IMR-90 (cell line): ENCODE measurements around the gene SYNE1. TPM values are rescaled to one million over a fixed set of nuclear protein-coding genes. Genes with fewer than 3 reads are reported as not detected.

Experiments
- ATAC-seq: fragments of 200-7000 bp; cut with Tn5 transposase; 2 replicates; pipeline ENCODE4 v1.9.1; 2020; ENCODE audit warnings: low read depth, mild to moderate bottlenecking, moderate library complexity
- BruUV-seq: library from RNA; stranded (reverse); fragments of 400-500 nt; replicated peaks from 2 replicates; lab custom pipeline; 2021; lab: Mats Ljungman, UMichigan
- CTCF ChIA-PET: fragments of 300-600 bp; formaldehyde crosslinking; extraction: SDS; loops from one replicate; lab custom pipeline; 2021; ENCODE audit warnings: antibody characterized with exemption; lab: Yijun Ruan, JAX
- POLR2A ChIA-PET: fragments of 300-600 bp; sonication (Branson Sonifier 250); formaldehyde crosslinking; loops from one replicate; lab custom pipeline; 2022; ENCODE audit warnings: antibody characterized with exemption; ENCODE audit not compliant: unreplicated experiment; lab: Charles Lee
- DNase-seq: peaks from one replicate; pipeline ENCODE4 v3.0.0; 2013
- H2AFZ ChIP-seq: replicated peaks from 2 replicates; pipeline ENCODE3; 2013; ENCODE audit warnings: low read length, mild to moderate bottlenecking; ENCODE audit not compliant: poor library complexity
- H2AK5ac ChIP-seq: 2 replicates; pipeline ENCODE4 v1.6.1; 2013; ENCODE audit warnings: low read depth, low read length, inconsistent platforms
- H2AK9ac ChIP-seq: replicated peaks from 2 replicates; pipeline ENCODE3; 2013; ENCODE audit warnings: mild to moderate bottlenecking, low read depth, low read length, moderate library complexity; ENCODE audit not compliant: poor library complexity
- H2BK120ac ChIP-seq: 2 replicates; pipeline ENCODE4 v1.6.1; 2013; ENCODE audit warnings: low read depth, low read length, inconsistent platforms
- H2BK15ac ChIP-seq: 3 replicates; pipeline ENCODE4 v1.6.1; 2013; ENCODE audit warnings: low read depth, low read length, inconsistent platforms
- H2BK20ac ChIP-seq: 2 replicates; pipeline ENCODE4 v1.6.1; 2013; ENCODE audit warnings: low read depth, mild to moderate bottlenecking, inconsistent platforms, low read length, moderate library complexity
- H2BK5ac ChIP-seq: 2 replicates; pipeline ENCODE4 v1.6.1; 2013; ENCODE audit warnings: mild to moderate bottlenecking, low read depth, low read length, inconsistent platforms; ENCODE audit not compliant: poor library complexity, severe bottlenecking
- H3K14ac ChIP-seq: replicated peaks from 2 replicates; pipeline ENCODE4 v1.6.1; 2013; ENCODE audit warnings: low read depth, low read length, inconsistent platforms
- H3K18ac ChIP-seq: 2 replicates; pipeline ENCODE4 v1.6.1; 2013; ENCODE audit warnings: low read depth, low read length, control low read depth
- H3K23ac ChIP-seq: 2 replicates; pipeline ENCODE4 v1.6.1; 2013; ENCODE audit warnings: low read depth, low read length, inconsistent platforms
- H3K27ac ChIP-seq: 2 replicates; pipeline ENCODE4 v1.5.1; 2013; ENCODE audit warnings: mild to moderate bottlenecking, control low read depth, low read length; ENCODE audit not compliant: insufficient read depth
- H3K27me3 ChIP-seq: 2 replicates; pipeline ENCODE4 v1.6.1; 2013; ENCODE audit warnings: low read length; ENCODE audit not compliant: control insufficient read depth, insufficient read depth
- H3K36me3 ChIP-seq: 2 replicates; pipeline ENCODE4 v1.6.1; 2013; ENCODE audit warnings: low read length, mixed read lengths; ENCODE audit not compliant: control insufficient read depth, insufficient read depth
- H3K4ac ChIP-seq: 2 replicates; pipeline ENCODE4 v1.6.1; 2013; ENCODE audit warnings: low read depth, low read length, inconsistent platforms
- H3K4me1 ChIP-seq: 2 replicates; pipeline ENCODE4 v1.6.1; 2013; ENCODE audit warnings: low read length, mixed read lengths; ENCODE audit not compliant: control insufficient read depth, insufficient read depth
- H3K4me2 ChIP-seq: 2 replicates; pipeline ENCODE4 v1.6.1; 2013; ENCODE audit warnings: low read depth, mild to moderate bottlenecking, control low read depth, low read length, moderate library complexity
- H3K4me3 ChIP-seq: 2 replicates; pipeline ENCODE4 v1.5.1; 2013; ENCODE audit warnings: low read depth, mild to moderate bottlenecking, control low read depth, low read length, moderate library complexity; ENCODE audit not compliant: insufficient read depth
- H3K56ac ChIP-seq: 2 replicates; pipeline ENCODE4 v1.6.1; 2013; ENCODE audit warnings: low read length, inconsistent platforms; ENCODE audit not compliant: insufficient read depth; ENCODE audit errors: extremely low read depth
- H3K79me1 ChIP-seq, 2 experiments: 2 replicates each; pipeline ENCODE4 v1.6.1; 2013; ENCODE audit warnings: low read length in 2 of 2, inconsistent platforms in 1 of 2, low read depth in 1 of 2
- H3K9ac ChIP-seq: 2 replicates; pipeline ENCODE4 v1.6.1; 2013; ENCODE audit warnings: low read depth, low read length, control low read depth
- H3K9me1 ChIP-seq: 2 replicates; pipeline ENCODE4 v1.6.1; 2013; ENCODE audit warnings: low read length, inconsistent platforms; ENCODE audit not compliant: insufficient read depth
- H3K9me3 ChIP-seq: 2 replicates; pipeline ENCODE4 v1.6.1; 2013; ENCODE audit warnings: low read length; ENCODE audit not compliant: control insufficient read depth, insufficient read depth
- H4K20me1 ChIP-seq: 2 replicates; pipeline ENCODE4 v1.6.1; 2013; ENCODE audit warnings: low read length, inconsistent platforms; ENCODE audit not compliant: insufficient read depth
- H4K5ac ChIP-seq: 2 replicates; pipeline ENCODE4 v1.6.1; 2013; ENCODE audit warnings: mild to moderate bottlenecking, low read depth, low read length, control low read depth
- H4K8ac ChIP-seq, 2 experiments: 2 replicates each; pipeline ENCODE4 v1.6.1; 2013; ENCODE audit warnings: low read depth in 2 of 2, low read length in 2 of 2, control low read depth in 1 of 2, inconsistent platforms in 1 of 2
- H4K91ac ChIP-seq: 2 replicates; pipeline ENCODE4 v1.6.1; 2013; ENCODE audit warnings: low read depth, low read length, inconsistent platforms; ENCODE audit not compliant: insufficient read depth
- BHLHE40 ChIP-seq: fragments of 150-350 bp; IDR thresholded peaks from 2 replicates; pipeline ENCODE4 v1.6.1; 2016; ENCODE audit warnings: mild to moderate bottlenecking, low read depth, low read length
- CEBPB ChIP-seq: IDR thresholded peaks from 2 replicates; pipeline ENCODE4 v1.6.1; 2012; ENCODE audit warnings: low read depth, low read length, improper control_type of control experiment
- CHD1 ChIP-seq: IDR thresholded peaks from 2 replicates; pipeline ENCODE4 v1.6.1; 2012; ENCODE audit warnings: low read depth, low read length, improper control_type of control experiment
- FOS ChIP-seq: fragments of 150-350 bp; IDR thresholded peaks from 2 replicates; pipeline ENCODE4 v1.6.1; 2016; ENCODE audit warnings: low read depth, low read length
- MAFK ChIP-seq: IDR thresholded peaks from 2 replicates; pipeline ENCODE4 v1.6.1; 2012; ENCODE audit warnings: low read depth, low read length, improper control_type of control experiment
- MAZ ChIP-seq: IDR thresholded peaks from 2 replicates; pipeline ENCODE4 v1.6.1; 2012; ENCODE audit warnings: low read depth, mild to moderate bottlenecking, low read length, improper control_type of control experiment, moderate library complexity, borderline replicate concordance
- MXI1 ChIP-seq: IDR thresholded peaks from 2 replicates; pipeline ENCODE4 v1.6.1; 2012; ENCODE audit warnings: low read depth, mild to moderate bottlenecking, low read length, moderate library complexity, borderline replicate concordance
- NFE2L2 ChIP-seq: fragments of 150-350 bp; IDR thresholded peaks from 2 replicates; pipeline ENCODE4 v1.6.1; 2016; ENCODE audit warnings: low read depth, mild to moderate bottlenecking, low read length
- POLR2A ChIP-seq: IDR thresholded peaks from 2 replicates; pipeline ENCODE4 v1.6.1; 2012; ENCODE audit warnings: mild to moderate bottlenecking, low read depth, low read length
- RAD21 ChIP-seq: IDR thresholded peaks from 2 replicates; pipeline ENCODE4 v1.6.1; 2012; ENCODE audit warnings: low read length, improper control_type of control experiment
- RCOR1 ChIP-seq: IDR thresholded peaks from 2 replicates; pipeline ENCODE4 v1.6.1; 2012; ENCODE audit warnings: mild to moderate bottlenecking, low read length, improper control_type of control experiment; ENCODE audit not compliant: insufficient replicate concordance
- RFX5 ChIP-seq: IDR thresholded peaks from 2 replicates; pipeline ENCODE4 v1.8.0; 2012; ENCODE audit warnings: low read depth, mild to moderate bottlenecking, low read length, moderate library complexity
- SMC3 ChIP-seq: fragments of 150-350 bp; IDR thresholded peaks from 2 replicates; pipeline ENCODE4 v1.6.1; 2016; ENCODE audit warnings: low read depth, mild to moderate bottlenecking, antibody characterized with exemption, low read length, moderate library complexity
- WGBS, 2 experiments: methylation state at CpG; one replicate each; pipeline versions ENCODE4 v1.1.5 to v1.1.7; 2013; ENCODE audit warnings: missing lambda C conversion rate in 2 of 2; ENCODE audit not compliant: insufficient read length in 1 of 2; ENCODE audit errors: extremely low coverage in 2 of 2; 5-methylcytosine and 5-hydroxymethylcytosine counted together
- dilution Hi-C: fragments of 300-500 bp; cut with HindIII; formaldehyde crosslinking; loops from one replicate; pipeline ENCODE4 v1.14.3; 2018; ENCODE audit warnings: low sequenced_read_pairs; ENCODE audit not compliant: unreplicated experiment
- in situ Hi-C: fragments of 300-500 bp; cut with MboI; formaldehyde crosslinking; loops from 3 replicates; pipeline ENCODE4 v1.14.3; 2019; ENCODE audit warnings: low sequenced_read_pairs, inconsistent platforms, mixed read lengths
- intact Hi-C: fragments of 100-400 bp; cut with micrococcal nuclease; formaldehyde crosslinking; loops from 2 replicates; pipeline ENCODE4 v1.10.0; 2022
- polyA plus RNA-seq, 3 experiments: library from polyadenylated mRNA; depleted of rRNA; stranded (reverse); fragments of >200 nt; gene quantifications; 2 replicates each; pipeline ENCODE4 v1.2.3, GENCODE V29; 2012; ENCODE audit warnings: low replicate concordance in 1 of 3
- total RNA-seq: library from RNA; depleted of rRNA; stranded (reverse); fragments of >200 nt; gene quantifications from 2 replicates; pipeline ENCODE4 v1.2.3, GENCODE V29; 2012
- TF ChIP-seq, protein P1 (sequence below): conservative IDR thresholded peaks from 2 replicates; pipeline ENCODE4 v1.5.1; 2012; ENCODE audit warnings: mild to moderate bottlenecking, low read depth, low read length, improper control_type of control experiment
- TF ChIP-seq, protein P2 (sequence below): fragments of 150-350 bp; IDR thresholded peaks from 2 replicates; pipeline ENCODE4 v1.6.1; 2017; ENCODE audit warnings: mild to moderate bottlenecking, antibody characterized with exemption, low read length, low read depth
- TF ChIP-seq, protein P3 (sequence below): fragments of 150-350 bp; IDR thresholded peaks from 2 replicates; pipeline ENCODE4 v1.6.1; 2016; ENCODE audit warnings: low read depth, mild to moderate bottlenecking, low read length, moderate library complexity, borderline replicate concordance

The SYNE1 gene
- total and polyA plus RNA-seq, 2 of the 4 experiments (the other 2 are of a cell fraction): 34.1 to 159 TPM

DNA sequence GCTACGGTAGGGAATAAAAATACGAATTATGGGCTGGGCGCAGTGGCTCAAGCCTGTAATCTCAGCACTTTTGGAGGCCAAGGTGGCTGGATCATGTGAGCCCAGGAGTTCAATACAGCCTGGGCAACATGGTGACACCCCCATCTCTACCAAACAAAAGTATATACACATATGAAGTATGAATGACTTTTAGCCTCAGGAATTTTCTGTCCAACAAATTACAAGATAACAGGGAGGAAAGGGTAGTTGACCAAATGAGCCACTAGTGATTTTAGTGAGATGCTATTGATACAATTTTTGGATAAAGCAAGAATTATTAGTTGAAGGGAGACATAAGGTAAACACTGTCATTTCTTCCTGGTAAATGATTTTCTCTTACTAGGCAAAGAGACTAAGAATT, 328.2 kb downstream of the SYNE1 start:
- no peak overlapping the region for H4K5ac ChIP-seq
- H3K9me3 ChIP-seq: no peaks in the 10 kb centered on the region
- H3K36me3 ChIP-seq: peaks cover 22% of the 10 kb centered on the region
- H3K56ac ChIP-seq: no peak overlapping the region
- H4K8ac ChIP-seq: no peak overlapping the region
- H3K9me1 ChIP-seq: 0 out of 2 replicates have a peak, but pooled peaks cover 3% of the 10 kb centered on the region
- H2BK15ac ChIP-seq: no peak overlapping the region
- H2AFZ ChIP-seq: no peak overlapping the region
- H2BK5ac ChIP-seq: no peak overlapping the region
- H3K27ac ChIP-seq: no peak overlapping the region
- BruUV-seq: no TSS peak
- H3K4me3 ChIP-seq: no peak overlapping the region
- no peak overlapping the region for H2BK120ac ChIP-seq
- in situ Hi-C loops (no loop called here), dilution Hi-C loops (no loop called here), intact Hi-C loops (loop anchor here (10.0 kb wide), 1 partner anchor 366 kb away; no protein-coding TSS in a partner anchor)
- H4K20me1 ChIP-seq: no peaks in the 10 kb centered on the region
- H4K91ac ChIP-seq: no peak overlapping the region
- no peak overlapping the region for H3K18ac ChIP-seq
- no peak overlapping the region for H3K9ac ChIP-seq
- no peak overlapping the region for H2AK9ac ChIP-seq
- ATAC-seq (no peak), DNase-seq (no peak)
- H3K27me3 ChIP-seq: no peaks in the 10 kb centered on the region
- no peak overlapping the region for H3K14ac ChIP-seq
- WGBS, 2 experiments: no CpG with 5 or more reads among the region's 3 CpGs
- no peak overlapping the region for H3K23ac ChIP-seq
- H3K79me1 ChIP-seq: peaks cover 6 to 14% of the 10 kb centered on the region in 2 experiments; a peak in 2 of 4 replicates
- peaks cover 7% of the 10 kb centered on the region; the same call in 1 of the 2 replicates for H3K4me1 ChIP-seq
- no peak overlapping the region for H3K4ac ChIP-seq
- TF ChIP-seq, protein P1, sequence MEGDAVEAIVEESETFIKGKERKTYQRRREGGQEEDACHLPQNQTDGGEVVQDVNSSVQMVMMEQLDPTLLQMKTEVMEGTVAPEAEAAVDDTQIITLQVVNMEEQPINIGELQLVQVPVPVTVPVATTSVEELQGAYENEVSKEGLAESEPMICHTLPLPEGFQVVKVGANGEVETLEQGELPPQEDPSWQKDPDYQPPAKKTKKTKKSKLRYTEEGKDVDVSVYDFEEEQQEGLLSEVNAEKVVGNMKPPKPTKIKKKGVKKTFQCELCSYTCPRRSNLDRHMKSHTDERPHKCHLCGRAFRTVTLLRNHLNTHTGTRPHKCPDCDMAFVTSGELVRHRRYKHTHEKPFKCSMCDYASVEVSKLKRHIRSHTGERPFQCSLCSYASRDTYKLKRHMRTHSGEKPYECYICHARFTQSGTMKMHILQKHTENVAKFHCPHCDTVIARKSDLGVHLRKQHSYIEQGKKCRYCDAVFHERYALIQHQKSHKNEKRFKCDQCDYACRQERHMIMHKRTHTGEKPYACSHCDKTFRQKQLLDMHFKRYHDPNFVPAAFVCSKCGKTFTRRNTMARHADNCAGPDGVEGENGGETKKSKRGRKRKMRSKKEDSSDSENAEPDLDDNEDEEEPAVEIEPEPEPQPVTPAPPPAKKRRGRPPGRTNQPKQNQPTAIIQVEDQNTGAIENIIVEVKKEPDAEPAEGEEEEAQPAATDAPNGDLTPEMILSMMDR: no peak
- TF ChIP-seq MAZ (no peak), CHD1 (no peak), RAD21 (no peak), NFE2L2 (no peak), BHLHE40 (no peak), MAFK (no peak), RFX5 (no peak), CEBPB (no peak), FOS (no peak), MXI1 (no peak), RCOR1 (no peak), SMC3 (no peak), POLR2A (no peak)
- TF ChIP-seq, protein P2, sequence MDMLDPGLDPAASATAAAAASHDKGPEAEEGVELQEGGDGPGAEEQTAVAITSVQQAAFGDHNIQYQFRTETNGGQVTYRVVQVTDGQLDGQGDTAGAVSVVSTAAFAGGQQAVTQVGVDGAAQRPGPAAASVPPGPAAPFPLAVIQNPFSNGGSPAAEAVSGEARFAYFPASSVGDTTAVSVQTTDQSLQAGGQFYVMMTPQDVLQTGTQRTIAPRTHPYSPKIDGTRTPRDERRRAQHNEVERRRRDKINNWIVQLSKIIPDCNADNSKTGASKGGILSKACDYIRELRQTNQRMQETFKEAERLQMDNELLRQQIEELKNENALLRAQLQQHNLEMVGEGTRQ: no peak
- TF ChIP-seq, protein P3, sequence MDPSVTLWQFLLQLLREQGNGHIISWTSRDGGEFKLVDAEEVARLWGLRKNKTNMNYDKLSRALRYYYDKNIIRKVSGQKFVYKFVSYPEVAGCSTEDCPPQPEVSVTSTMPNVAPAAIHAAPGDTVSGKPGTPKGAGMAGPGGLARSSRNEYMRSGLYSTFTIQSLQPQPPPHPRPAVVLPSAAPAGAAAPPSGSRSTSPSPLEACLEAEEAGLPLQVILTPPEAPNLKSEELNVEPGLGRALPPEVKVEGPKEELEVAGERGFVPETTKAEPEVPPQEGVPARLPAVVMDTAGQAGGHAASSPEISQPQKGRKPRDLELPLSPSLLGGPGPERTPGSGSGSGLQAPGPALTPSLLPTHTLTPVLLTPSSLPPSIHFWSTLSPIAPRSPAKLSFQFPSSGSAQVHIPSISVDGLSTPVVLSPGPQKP: no peak
- H2AK5ac ChIP-seq: no peak overlapping the region
- ChIA-PET CTCF (interaction anchor here (0.6 kb wide), 1 partner anchor 863 kb away, joined by 4 read pairs; no protein-coding TSS in a partner anchor), POLR2A (no interaction called here)
- no peak overlapping the region for H2BK20ac ChIP-seq
- no peak overlapping the region for H3K4me2 ChIP-seq
